Upper lobe of left lung (tissue), 4 donors: ENCODE results near the gene RIPK4.

ENCODE experiments used
- EP300 ChIP-seq, 4 donors: sonication (generic); formaldehyde crosslinking; IDR thresholded peaks; one replicate each; pipeline ENCODE4 v1.5.1; 2017; ENCODE audit warnings: antibody characterized with exemption in 4 of 4, control low read depth in 2 of 4
- POLR2A ChIP-seq, 4 donors: fragments of 450-650 bp; IDR thresholded peaks; one replicate each; pipeline ENCODE4 v1.5.1; 2016 to 2017; ENCODE audit warnings: antibody characterized with exemption in 4 of 4, mild to moderate bottlenecking in 2 of 4
- TF ChIP-seq, protein P1 (sequence below), 6 experiments: fragments of 450-650 bp in 4 of 6; fragments of 200-600 bp in 2 of 6; sonication (generic) in 2 of 6; IDR thresholded peaks; one replicate each; pipeline ENCODE4 v1.5.1; 2016 to 2019; ENCODE audit warnings: antibody characterized with exemption in 6 of 6

DNA sequence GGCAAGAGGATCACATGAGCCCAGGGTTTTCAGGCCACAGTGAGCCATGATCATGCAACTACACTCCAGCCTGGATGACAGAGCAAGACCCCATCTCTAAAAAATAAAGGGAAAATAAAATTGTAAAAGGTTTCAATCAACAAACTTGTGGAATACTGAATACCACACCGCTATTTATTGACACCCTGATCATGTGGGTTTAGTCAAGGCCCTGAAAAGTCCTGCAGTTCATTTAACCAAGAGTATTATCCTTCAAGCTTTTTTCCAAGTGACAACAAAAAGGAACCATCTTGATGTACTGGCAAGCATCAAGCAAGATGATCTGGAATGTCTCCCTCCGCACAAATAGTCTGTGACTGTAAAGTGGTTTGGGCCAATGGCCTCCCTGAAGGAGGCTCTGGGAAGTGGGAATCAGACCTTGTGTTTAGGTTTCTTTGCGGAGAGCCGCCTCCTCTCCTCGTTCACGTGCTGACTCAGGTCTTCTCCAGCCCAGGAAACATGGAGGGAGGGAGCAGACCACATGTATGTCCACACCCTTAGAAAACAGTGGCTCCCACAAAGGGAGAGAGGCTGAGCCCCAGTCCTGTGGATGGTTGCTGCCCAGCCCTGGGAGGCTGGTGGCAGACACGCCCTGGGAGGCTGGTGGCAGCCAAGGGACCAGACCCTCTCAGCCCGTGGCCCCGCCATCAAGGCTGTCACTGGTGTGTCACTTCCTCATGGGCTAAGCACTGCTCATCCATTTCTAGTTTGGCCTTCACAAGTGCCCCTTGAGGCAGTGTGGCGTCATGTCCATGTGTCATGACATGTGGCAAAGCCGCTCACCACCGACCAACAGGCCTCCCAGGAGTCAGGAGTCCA is 56.7 kb downstream of the RIPK4 start:
- TF ChIP-seq, protein P1, sequence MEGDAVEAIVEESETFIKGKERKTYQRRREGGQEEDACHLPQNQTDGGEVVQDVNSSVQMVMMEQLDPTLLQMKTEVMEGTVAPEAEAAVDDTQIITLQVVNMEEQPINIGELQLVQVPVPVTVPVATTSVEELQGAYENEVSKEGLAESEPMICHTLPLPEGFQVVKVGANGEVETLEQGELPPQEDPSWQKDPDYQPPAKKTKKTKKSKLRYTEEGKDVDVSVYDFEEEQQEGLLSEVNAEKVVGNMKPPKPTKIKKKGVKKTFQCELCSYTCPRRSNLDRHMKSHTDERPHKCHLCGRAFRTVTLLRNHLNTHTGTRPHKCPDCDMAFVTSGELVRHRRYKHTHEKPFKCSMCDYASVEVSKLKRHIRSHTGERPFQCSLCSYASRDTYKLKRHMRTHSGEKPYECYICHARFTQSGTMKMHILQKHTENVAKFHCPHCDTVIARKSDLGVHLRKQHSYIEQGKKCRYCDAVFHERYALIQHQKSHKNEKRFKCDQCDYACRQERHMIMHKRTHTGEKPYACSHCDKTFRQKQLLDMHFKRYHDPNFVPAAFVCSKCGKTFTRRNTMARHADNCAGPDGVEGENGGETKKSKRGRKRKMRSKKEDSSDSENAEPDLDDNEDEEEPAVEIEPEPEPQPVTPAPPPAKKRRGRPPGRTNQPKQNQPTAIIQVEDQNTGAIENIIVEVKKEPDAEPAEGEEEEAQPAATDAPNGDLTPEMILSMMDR (IDR thresholded peaks at IDR 0.05): no peak
- TF ChIP-seq EP300 (IDR thresholded peaks at IDR 0.05): no peak
- no peak for TF ChIP-seq POLR2A (IDR thresholded peaks at IDR 0.05)
